Esophagus squamous epithelium (tissue), 4 donors: ENCODE data around the gene MAN1C1.

ENCODE experiments used
- POLR2A ChIP-seq, 4 donors: fragments of 450-650 bp; IDR thresholded peaks; one replicate each; pipeline ENCODE4 v1.6.1; 2017; ENCODE audit warnings: antibody characterized with exemption in 4 of 4, mild to moderate bottlenecking in 4 of 4, moderate library complexity in 3 of 4
- TF ChIP-seq, protein P1 (sequence below), 6 experiments: fragments of 450-650 bp in 4 of 6; fragments of 200-600 bp in 2 of 6; sonication (generic) in 2 of 6; IDR thresholded peaks; one replicate each; pipeline ENCODE4 v1.5.1; 2016 to 2019; ENCODE audit warnings: antibody characterized with exemption in 6 of 6, mild to moderate bottlenecking in 4 of 6, moderate library complexity in 4 of 6

- no peak for TF ChIP-seq POLR2A (IDR thresholded peaks at IDR 0.05)
- TF ChIP-seq, protein P1, sequence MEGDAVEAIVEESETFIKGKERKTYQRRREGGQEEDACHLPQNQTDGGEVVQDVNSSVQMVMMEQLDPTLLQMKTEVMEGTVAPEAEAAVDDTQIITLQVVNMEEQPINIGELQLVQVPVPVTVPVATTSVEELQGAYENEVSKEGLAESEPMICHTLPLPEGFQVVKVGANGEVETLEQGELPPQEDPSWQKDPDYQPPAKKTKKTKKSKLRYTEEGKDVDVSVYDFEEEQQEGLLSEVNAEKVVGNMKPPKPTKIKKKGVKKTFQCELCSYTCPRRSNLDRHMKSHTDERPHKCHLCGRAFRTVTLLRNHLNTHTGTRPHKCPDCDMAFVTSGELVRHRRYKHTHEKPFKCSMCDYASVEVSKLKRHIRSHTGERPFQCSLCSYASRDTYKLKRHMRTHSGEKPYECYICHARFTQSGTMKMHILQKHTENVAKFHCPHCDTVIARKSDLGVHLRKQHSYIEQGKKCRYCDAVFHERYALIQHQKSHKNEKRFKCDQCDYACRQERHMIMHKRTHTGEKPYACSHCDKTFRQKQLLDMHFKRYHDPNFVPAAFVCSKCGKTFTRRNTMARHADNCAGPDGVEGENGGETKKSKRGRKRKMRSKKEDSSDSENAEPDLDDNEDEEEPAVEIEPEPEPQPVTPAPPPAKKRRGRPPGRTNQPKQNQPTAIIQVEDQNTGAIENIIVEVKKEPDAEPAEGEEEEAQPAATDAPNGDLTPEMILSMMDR (IDR thresholded peaks at IDR 0.05), result no peak
Measured at GRCh38 chr1:25703041-25703440, 86.5 kb downstream of the MAN1C1 start.
